GM18517 (cell line): Measurements from ENCODE around the gene ATP10A.
"Not testable (repeated sequence)": the region's sequence is repeated elsewhere in the genome, so short reads cannot be mapped to it uniquely, and the experiment has no call there.

ENCODE experiments used
- ATAC-seq: cut with Tn5 transposase; IDR thresholded peaks from one replicate; pipeline ENCODE4 v1.9.1; 2021; ENCODE audit warnings: mild to moderate bottlenecking, moderate library complexity; ENCODE audit not compliant: unreplicated experiment

Gene ATP10A

GRCh38 chr15:25859838-25860645 lies 3.1 kb downstream of the ATP10A start:
- no peak for ATAC-seq

GRCh38 chr15:25858952-25859760 lies 4.0 kb downstream of the ATP10A start:
- no peak for ATAC-seq

- ATAC-seq = not testable (repeated sequence)
Measured at GRCh38 chr15:25856059-25856458, 7.1 kb downstream of the ATP10A start.

DNA sequence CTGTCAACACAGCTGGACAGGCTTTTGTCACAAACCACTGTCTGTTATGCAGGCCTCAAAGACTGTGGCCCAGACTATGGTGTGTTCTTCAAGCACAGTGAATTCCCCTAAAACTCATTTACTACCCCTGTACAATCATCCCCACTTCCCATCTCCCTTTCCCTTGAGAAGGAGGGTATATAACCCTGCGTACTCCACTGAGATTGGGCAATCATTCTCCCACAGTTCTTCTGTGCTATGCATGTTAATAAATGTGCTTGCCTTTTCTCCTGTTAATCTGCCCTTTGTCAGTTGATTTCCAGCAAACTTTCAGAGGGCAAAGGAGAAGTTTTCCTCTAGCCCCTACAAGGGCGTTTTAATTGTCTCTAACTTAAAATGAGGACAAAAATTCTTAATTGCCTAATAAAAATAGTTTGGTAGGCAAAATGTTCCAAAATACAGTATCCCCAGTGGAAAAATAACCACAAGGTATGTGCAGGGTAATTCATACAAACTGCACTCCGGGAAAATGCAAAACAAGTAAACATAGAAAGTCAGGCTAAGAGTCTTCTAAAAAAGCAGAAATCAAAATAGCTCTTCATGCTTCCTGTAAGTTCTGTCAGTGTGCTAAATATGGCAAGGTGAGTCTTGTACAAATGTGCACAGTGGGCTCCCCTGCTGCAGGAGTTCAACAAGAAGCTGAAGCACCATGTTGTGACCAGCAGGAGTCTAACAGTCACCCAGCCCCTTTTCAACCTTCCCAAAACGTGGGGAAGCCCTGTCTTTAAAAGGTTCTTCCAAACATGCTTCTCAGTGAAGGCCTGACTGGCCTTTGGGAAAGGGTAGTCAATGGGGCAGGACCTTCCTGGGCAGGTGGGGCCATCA lies 10.2 kb downstream of the ATP10A start:
- no peak for ATAC-seq

- no peak for ATAC-seq
Measured at GRCh38 chr15:25852027-25852426, 11.1 kb downstream of the ATP10A start.

DNA sequence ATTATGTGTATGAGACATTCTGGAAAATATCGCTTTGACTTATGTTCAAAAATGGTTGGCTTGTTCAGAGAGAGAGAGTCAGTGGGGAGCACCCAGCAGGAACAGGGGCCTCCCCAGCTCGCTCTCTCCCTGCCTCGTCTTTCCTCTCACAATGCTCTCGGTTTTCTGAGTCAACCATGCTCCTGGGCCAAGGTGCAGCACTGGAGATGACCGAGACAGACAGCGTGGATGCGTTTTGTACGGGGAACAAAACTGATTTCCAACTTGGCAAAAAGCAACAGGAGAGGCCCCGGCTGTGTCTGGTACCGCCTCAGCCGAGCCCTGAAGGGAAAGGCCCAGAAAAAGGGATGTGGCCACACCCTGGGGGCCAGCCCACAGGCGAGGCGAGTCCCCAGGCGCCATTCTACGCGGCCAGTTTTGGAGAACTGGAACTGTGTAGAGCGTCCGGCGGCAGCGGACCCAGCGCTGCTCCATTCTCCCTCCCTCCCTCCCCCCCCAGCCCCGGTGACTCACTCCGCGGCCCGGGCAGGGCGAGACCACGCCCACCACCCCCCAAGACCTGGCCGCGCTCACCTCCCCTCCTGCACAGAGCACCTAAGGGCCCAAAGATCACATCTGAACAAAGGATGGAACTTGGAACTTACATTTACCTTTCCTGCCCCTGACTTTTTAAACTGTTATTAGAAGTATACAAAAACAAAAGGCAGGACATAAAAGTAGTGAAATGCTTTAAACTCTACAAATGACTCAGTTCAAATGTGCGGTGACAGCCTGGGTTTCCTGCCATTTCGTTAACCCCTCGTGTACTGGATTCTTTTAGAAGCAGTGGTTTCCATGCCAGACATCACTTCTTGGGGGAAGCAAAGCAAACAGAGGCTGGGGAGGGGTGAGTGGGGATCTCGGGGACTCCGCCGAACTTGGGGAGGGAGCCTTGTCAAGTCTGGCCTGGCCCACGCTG lies 12.7 kb downstream of the ATP10A start:
- peak; percentile 68 for ATAC-seq

DNA sequence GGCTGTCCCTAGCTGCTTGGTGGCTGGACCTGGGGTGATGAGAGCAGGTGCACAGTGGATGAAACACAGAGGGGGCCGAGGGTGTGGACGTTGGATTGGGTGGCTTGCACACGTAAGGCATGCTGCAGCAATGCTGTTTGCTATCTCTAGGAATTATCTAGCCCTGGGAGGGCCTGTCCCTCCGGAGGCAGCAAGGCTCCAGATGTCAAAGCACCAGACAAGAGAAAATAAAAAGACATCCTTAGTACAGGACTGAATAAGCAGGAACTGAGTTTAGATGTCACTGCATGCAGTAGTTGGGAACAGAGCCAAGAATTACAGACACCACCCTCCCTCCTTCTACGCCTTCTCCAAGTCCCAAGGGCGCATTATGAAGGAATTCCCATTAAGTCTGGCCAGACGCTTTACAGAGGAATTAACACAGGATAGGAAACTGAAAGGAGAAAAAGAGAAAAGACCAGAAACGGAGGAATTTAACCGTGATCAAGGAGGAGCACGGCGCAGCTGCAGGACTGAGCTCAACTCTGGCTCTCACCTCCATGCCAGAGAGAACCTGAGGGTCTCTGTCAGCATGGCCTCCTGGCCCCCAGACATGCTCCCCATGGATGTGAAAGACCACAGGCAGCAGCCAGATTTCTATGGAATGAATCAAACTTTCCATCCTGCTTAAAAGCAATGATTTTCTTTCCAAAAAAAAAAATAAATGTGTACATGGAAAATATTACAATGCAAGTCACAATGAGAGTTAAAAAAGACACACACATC lies 13.8 kb downstream of the ATP10A start:
- ATAC-seq = no peak

- no peak for ATAC-seq
Measured at GRCh38 chr15:25848784-25849156, 14.4 kb downstream of the ATP10A start.

GRCh38 chr15:25848325-25848724 lies 14.8 kb downstream of the ATP10A start:
- no peak for ATAC-seq

DNA sequence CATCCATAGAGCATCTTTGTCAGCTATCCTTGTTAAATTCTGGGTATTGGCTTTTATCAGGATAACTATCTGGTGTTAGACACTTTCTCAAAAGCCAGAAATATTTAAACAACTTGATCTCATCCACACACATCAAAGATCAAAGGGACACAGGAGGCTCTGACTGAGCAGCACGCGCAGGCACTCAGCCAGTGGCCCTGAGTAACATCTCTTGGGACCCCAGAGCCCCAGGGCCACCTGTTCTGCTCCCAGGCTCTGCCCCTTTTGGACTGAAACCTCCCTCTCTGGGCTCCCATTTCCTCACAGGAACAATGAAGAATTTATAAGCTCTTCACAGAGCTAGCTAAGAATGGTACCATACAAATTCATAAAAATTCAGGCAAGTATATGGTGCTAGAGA lies 16.1 kb downstream of the ATP10A start:
- ATAC-seq = no peak

GRCh38 chr15:25846377-25846776 lies 16.8 kb downstream of the ATP10A start:
- ATAC-seq = no peak

DNA sequence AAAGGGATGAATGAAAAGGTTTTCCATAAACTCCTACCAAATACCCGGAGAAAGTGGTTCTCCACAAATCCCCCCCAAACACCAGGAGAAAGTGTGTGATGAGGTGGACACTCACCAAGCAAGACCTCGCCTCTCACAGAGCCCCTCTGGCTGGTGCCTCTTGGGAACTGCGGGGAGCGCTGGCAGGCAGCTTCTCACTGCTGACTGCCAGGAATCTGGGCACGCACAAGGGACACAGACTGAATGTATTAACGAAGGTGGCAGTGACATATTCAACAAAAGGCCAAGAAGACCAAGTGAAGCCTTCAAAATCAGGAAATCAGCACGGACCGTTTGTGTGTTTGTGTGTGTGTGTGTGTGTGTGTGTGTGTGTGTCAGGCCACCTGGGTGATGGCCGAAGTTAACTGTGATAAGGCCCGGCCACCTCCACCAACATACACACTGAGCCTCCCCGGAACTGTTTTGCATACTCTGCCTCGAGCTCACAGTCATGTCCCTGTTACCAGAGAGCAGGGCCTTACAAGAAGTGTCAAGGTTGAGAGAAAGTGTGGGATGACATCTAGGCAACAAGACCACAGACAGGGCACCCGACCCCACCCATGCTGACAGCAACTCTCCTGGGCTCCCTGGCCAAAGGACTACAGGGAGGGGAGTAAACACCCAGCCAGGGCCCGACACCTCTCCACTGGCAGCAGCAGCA lies 18.0 kb downstream of the ATP10A start:
- no peak for ATAC-seq

DNA sequence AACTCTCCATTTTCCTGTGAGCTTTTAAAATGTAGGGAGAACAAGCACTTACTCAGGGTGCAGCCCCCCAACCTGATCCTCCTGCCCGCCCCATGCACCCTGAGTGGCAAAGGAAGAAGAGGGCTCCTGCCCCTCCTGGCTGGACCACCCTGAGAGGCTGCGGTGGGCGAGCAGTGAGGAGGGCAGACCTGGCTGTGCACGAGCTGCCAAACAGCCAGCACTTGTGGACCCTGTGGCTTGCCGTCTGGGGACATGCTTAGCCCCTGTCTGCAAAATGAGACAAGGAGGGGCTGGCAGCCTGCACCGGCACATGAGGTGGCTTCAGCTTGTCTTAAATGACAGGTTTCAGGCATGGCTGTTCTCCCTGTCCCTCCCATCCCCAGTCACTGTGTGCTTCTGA lies 18.6 kb downstream of the ATP10A start:
- ATAC-seq = no peak

DNA sequence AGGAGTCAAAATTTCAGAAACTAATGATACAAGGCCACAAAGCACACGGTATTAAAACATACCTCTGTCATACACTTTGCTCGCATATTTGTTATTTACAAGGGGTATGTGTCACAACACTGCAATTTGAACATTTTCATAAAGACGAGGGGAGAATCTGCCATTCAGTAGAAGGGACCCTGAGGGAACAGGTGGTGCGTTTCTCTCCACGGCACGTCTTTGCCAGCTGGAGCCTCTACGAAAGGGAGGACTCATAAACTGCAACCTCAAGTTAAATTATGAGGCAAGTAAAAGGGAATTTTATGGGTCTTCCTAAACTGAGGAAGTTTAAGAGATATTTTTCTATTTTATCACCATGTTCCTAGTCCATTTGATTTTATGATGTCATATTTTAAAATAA lies 19.1 kb downstream of the ATP10A start:
- ATAC-seq = no peak

DNA sequence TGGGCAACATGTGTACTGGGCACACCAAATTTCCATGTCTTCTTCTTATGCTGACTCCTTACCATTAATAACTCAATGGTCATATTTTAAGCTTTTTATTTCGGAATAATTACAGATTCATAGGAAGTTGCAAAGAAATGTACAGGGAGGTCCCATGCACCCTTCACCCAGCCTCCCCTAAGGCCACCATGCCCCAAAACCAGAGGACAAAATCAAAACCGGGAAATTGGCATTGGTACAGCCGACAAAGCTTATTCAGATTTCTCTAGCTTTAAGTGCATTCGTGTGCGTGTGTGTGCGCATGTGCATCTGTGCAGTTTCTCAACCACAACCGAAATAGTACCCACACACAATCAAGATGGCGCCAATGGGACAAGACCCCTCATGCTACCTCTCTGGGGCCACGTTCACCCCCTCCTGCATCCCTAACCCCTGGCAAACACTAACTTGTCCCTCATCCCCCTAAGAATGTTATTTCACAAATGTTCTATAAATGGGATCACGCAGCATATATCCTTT lies 23.4 kb downstream of the ATP10A start:
- ATAC-seq = no peak

GRCh38 chr15:25838871-25839195 lies 24.3 kb downstream of the ATP10A start:
- no peak for ATAC-seq

GRCh38 chr15:25838191-25838870 lies 24.8 kb downstream of the ATP10A start:
- no peak for ATAC-seq

GRCh38 chr15:25832158-25832557 lies 31.0 kb downstream of the ATP10A start:
- no peak for ATAC-seq
